Loucy (cell line): ENCODE data around the gene TIAM1.

ENCODE experiments used
- CTCF ChIP-seq: fragments of 200-600 bp; sonication (generic); conservative IDR thresholded peaks from 2 replicates; pipeline ENCODE4 v1.5.1; 2014; ENCODE audit warnings: mild to moderate bottlenecking, antibody characterized with exemption, low read length
- EZH2phosphoT487 ChIP-seq: fragments of 200-600 bp; IDR thresholded peaks from 2 replicates; pipeline ENCODE4 v1.6.1; 2018; ENCODE audit warnings: antibody characterized with exemption, mild to moderate bottlenecking, moderate library complexity, borderline replicate concordance

GRCh38 chr21:31151156-31152045 lies 192.7 kb downstream of the TIAM1 start:
- TF ChIP-seq CTCF: no peak
- TF ChIP-seq EZH2phosphoT487: no peak
